ENCODE results near the gene KCTD4.

KCTD4 gene

DNA sequence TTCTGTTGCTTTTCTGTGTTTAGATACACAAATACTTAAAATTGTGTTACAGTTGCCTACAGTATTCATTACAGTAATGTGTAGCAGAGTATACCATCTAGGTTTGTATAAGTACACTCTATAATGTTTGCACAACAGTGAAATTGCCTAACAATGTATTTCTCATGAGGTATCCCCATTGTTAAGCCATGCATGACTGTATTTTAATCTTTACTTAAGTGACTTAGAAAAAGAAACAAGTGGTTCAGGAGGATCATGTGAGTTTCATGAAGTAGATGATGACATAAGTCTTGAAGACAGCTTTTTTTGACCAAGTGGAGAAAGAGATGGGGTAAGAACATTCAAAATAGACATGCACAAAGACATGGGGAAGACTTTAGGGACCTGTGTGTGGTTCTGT lies 8.4 kb upstream of the KCTD4 start:
- Histone ChIP-seq H3K4me1 (peaks cover 14% of the 10 kb centered on the region), H3K9me3 (no peaks in the 10 kb centered on the region), H3K27me3 (no peaks in the 10 kb centered on the region), H3K36me3 (peaks cover 7% of the 10 kb centered on the region), H3K4me3 (ENCODE audit: low read depth, low read length) (no peak overlapping the region)
- TF ChIP-seq, protein P1, sequence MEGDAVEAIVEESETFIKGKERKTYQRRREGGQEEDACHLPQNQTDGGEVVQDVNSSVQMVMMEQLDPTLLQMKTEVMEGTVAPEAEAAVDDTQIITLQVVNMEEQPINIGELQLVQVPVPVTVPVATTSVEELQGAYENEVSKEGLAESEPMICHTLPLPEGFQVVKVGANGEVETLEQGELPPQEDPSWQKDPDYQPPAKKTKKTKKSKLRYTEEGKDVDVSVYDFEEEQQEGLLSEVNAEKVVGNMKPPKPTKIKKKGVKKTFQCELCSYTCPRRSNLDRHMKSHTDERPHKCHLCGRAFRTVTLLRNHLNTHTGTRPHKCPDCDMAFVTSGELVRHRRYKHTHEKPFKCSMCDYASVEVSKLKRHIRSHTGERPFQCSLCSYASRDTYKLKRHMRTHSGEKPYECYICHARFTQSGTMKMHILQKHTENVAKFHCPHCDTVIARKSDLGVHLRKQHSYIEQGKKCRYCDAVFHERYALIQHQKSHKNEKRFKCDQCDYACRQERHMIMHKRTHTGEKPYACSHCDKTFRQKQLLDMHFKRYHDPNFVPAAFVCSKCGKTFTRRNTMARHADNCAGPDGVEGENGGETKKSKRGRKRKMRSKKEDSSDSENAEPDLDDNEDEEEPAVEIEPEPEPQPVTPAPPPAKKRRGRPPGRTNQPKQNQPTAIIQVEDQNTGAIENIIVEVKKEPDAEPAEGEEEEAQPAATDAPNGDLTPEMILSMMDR (IDR thresholded peaks at IDR 0.05; ENCODE audit: low read depth, low read length), result no peak
- DNase-seq, result no peak

DNA sequence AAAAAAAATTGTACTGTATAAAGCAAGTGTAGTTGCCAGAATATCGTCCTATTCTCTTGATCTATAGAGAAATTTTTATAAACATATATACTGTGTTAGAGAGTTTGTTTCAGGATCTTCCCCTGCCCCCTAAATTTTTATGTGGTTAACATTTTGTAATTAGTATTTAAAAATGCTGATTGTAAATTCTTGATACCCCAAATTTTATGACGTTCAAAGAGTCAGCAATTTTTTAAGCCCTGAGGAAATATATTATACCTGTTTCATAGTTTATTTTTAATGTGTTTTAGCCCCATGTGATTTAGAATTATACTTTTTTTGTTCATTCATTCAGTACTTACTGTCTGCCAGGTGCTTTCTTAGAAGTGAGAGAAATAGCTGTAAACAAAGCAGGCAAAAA lies 7.3 kb upstream of the KCTD4 start:
- peaks cover 7% of the 10 kb centered on the region for H3K36me3 ChIP-seq
- peaks cover 14% of the 10 kb centered on the region for H3K4me1 ChIP-seq
- TF ChIP-seq, protein P1 (IDR thresholded peaks at IDR 0.05; ENCODE audit: low read depth, low read length), result no peak
- no peaks in the 10 kb centered on the region for H3K9me3 ChIP-seq
- H3K4me3 ChIP-seq (ENCODE audit: low read depth, low read length), result no peak overlapping the region
- no peak for DNase-seq
- no peaks in the 10 kb centered on the region for H3K27me3 ChIP-seq

DNA sequence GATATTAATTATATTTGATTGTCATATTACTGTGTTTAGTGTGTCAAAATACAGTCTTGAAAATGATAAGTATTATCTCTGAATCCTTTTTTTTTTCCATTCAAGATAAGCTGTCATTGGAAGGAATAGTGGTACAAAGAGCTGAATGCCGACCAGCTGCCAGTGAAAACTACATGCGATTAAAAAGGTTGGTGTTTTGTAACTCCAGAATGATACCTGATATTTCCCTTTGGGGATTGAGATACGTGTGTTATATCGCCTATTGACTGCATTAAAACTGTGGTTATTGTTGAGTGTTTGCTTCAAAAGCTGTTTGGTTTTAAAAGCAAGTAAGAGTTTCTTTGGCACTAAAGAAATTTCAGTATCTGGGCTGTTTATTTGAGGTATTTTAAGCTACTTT lies 6.5 kb upstream of the KCTD4 start:
- TF ChIP-seq, protein P1 (IDR thresholded peaks at IDR 0.05; ENCODE audit: low read depth, low read length), result no peak
- Histone ChIP-seq H3K27me3 (no peaks in the 10 kb centered on the region), H3K36me3 (peaks cover 7% of the 10 kb centered on the region), H3K9me3 (no peaks in the 10 kb centered on the region), H3K4me3 (ENCODE audit: low read depth, low read length) (no peak overlapping the region), H3K4me1 (peaks cover 14% of the 10 kb centered on the region)
- no peak for DNase-seq

DNA sequence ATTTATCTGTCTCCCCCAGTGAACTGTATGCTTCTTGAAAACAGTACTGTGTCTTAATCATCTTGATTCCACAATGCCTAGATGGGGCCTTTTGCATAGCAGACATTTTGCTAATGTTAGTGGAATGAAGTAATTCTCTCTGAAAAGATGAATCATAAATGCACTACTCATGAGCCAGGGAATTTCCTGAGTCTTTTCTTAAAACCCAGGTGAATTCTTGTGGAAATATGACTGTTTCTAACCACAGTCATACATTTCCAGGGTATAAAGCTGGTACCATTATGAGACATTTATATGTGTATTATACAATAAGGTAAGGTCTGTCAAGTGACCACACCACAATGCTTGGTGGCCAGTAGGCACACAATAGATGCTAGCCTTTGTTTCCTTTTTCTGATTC lies 5.5 kb upstream of the KCTD4 start:
- DNase-seq, result no peak
- TF ChIP-seq, protein P1 (IDR thresholded peaks at IDR 0.05; ENCODE audit: low read depth, low read length), result no peak
- Histone ChIP-seq H3K4me1 (peaks cover 14% of the 10 kb centered on the region), H3K4me3 (ENCODE audit: low read depth, low read length) (no peak overlapping the region), H3K36me3 (peaks cover 7% of the 10 kb centered on the region), H3K9me3 (no peaks in the 10 kb centered on the region), H3K27me3 (no peaks in the 10 kb centered on the region)

DNA sequence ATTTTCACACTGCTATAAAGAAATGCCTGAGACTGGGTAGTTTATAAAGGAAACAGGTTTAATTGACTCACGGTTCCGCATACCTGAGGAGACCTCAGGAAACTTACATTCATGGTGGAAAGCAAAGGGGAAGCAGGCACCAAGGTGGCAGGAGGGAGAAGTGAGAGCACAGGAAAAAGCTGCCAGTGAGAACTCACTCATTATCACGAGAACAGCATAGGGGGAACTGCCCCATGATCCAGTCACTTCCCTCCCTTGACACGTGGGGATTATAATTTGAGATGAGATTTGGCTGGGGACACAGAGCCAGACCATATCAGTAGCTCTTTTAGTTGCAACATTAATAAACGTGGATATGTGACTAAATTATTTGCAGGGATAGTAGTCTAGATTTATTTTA lies 4.3 kb upstream of the KCTD4 start:
- no peak overlapping the region for H3K4me3 ChIP-seq (ENCODE audit: low read depth, low read length)
- no peak for DNase-seq
- H3K27me3 ChIP-seq, result no peaks in the 10 kb centered on the region
- no peaks in the 10 kb centered on the region for H3K9me3 ChIP-seq
- TF ChIP-seq, protein P1 (IDR thresholded peaks at IDR 0.05; ENCODE audit: low read depth, low read length), result no peak
- peaks cover 7% of the 10 kb centered on the region for H3K36me3 ChIP-seq
- peaks cover 14% of the 10 kb centered on the region for H3K4me1 ChIP-seq

DNA sequence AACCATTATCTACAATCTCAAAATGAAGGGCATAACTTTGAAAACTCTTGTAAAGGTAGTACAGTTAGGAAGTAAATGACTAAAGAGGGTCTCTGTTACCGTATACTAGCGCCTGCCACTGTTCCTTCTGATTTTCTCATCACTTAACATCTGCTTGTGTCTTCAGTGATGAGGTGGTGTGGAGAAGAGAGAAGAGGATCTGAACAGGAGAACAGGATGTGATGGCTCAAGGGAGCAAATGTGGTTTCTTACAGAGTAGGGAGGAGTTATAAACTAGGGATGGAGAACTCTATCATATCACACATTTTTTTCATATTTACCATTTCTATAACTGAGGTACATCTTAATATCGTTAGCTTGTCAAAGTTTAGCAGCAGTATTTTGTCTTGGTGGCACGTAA lies 1.1 kb downstream of the KCTD4 start:
- no peak for DNase-seq
- TF ChIP-seq, protein P1 (IDR thresholded peaks at IDR 0.05; ENCODE audit: low read depth, low read length), result no peak
- no peak overlapping the region for H3K4me3 ChIP-seq (ENCODE audit: low read depth, low read length)
- H3K36me3 ChIP-seq, result no peaks in the 10 kb centered on the region
- H3K27me3 ChIP-seq, result no peaks in the 10 kb centered on the region
- H3K9me3 ChIP-seq, result no peaks in the 10 kb centered on the region
- no peaks in the 10 kb centered on the region; the same call in 1 of the 2 replicates for H3K4me1 ChIP-seq
